Chondrocyte (in vitro differentiated cells): ENCODE measurements around the gene CORO7. TPM values are rescaled to one million over a fixed set of nuclear protein-coding genes. Genes with fewer than 3 reads are reported as not detected.

Experiments
- DNase-seq: peaks from one replicate; pipeline ENCODE4 v3.0.0; 2021; ENCODE audit warnings: mixed read lengths, low spot score
- H3K27ac Mint-ChIP-seq: one replicate; pipeline ENCODE4 v1.8.0; 2021; ENCODE audit warnings: mild to moderate bottlenecking, moderate library complexity, mixed read lengths; ENCODE audit not compliant: unreplicated experiment
- H3K27me3 Mint-ChIP-seq: 2 replicates; pipeline ENCODE4 v1.8.0; 2021; ENCODE audit warnings: low read depth, mixed read lengths
- H3K36me3 Mint-ChIP-seq: 2 replicates; pipeline ENCODE4 v1.8.0; 2021; ENCODE audit warnings: low read depth, mixed read lengths
- H3K4me1 Mint-ChIP-seq: 2 replicates; pipeline ENCODE4 v1.8.0; 2021; ENCODE audit warnings: low read depth, mild to moderate bottlenecking, mixed read lengths
- H3K4me3 Mint-ChIP-seq: one replicate; pipeline ENCODE4 v1.8.0; 2021; ENCODE audit warnings: mild to moderate bottlenecking, moderate library complexity, mixed read lengths; ENCODE audit not compliant: unreplicated experiment
- H3K9me3 Mint-ChIP-seq: 2 replicates; pipeline ENCODE4 v1.8.0; 2021; ENCODE audit warnings: low read depth, mixed read lengths
- total RNA-seq: library from RNA; stranded (reverse); gene quantifications from 3 replicates; pipeline ENCODE4 v1.2.1, GENCODE V29; 2021
- TF ChIP-seq, protein P1 (sequence below): fragments of 200-600 bp; sonication (generic); IDR thresholded peaks from 2 replicates; pipeline ENCODE4 v1.5.0; 2021; ENCODE audit warnings: antibody characterized with exemption, mild to moderate bottlenecking, moderate library complexity

CORO7 gene
- total RNA-seq, 1 donor from 2014 or later: 24.6 TPM

DNA sequence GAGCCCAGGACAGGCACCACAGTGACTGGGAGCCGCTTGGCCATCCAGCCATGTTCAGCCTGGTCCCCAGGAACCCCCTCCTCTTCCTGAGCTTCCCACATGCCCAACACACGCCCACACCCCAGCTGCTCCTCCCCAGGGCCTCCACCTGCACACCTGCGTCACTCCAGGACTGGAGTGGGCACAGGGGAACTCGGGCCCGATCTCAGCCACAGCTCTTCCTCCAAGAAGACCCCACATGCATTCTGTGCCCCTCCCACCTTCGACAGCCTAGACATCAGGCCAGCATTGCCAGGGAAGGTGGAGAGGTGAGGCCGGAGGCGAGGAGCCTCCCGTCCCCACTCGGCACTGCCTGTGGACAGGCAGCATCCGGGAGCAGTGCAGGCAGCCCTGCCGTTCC, 50.8 kb downstream of the CORO7 start:
- H3K4me3 Mint-ChIP-seq: no peak overlapping the region
- H3K36me3 Mint-ChIP-seq: peaks cover 1% of the 10 kb centered on the region
- DNase-seq: no peak
- H3K27me3 Mint-ChIP-seq: no peaks in the 10 kb centered on the region
- peaks cover 11% of the 10 kb centered on the region for H3K4me1 Mint-ChIP-seq
- H3K9me3 Mint-ChIP-seq: no peaks in the 10 kb centered on the region
- no peak overlapping the region for H3K27ac Mint-ChIP-seq
- TF ChIP-seq, protein P1, sequence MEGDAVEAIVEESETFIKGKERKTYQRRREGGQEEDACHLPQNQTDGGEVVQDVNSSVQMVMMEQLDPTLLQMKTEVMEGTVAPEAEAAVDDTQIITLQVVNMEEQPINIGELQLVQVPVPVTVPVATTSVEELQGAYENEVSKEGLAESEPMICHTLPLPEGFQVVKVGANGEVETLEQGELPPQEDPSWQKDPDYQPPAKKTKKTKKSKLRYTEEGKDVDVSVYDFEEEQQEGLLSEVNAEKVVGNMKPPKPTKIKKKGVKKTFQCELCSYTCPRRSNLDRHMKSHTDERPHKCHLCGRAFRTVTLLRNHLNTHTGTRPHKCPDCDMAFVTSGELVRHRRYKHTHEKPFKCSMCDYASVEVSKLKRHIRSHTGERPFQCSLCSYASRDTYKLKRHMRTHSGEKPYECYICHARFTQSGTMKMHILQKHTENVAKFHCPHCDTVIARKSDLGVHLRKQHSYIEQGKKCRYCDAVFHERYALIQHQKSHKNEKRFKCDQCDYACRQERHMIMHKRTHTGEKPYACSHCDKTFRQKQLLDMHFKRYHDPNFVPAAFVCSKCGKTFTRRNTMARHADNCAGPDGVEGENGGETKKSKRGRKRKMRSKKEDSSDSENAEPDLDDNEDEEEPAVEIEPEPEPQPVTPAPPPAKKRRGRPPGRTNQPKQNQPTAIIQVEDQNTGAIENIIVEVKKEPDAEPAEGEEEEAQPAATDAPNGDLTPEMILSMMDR: no peak

DNA sequence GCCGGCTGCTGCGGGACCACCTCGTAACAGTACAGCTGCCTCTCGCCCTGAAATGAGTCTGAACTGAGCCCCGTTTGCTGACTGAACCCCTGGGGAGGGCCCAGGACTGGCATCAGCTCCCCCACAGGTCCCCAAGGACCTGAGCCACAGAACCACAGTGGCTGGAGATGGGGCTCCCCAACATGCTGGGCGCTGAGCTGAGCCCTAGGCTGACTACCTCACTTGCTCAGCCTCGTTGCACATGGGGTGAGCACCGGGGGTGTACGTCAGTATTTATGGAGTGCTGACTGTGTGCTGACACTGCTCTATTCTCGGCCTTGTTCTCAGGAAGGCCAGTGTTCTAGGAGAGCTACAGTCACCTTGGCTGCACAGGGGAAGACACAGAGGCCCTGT, 51.4 kb downstream of the CORO7 start:
- H3K36me3 Mint-ChIP-seq: peaks cover 1% of the 10 kb centered on the region
- peaks cover 7% of the 10 kb centered on the region for H3K4me1 Mint-ChIP-seq
- no peaks in the 10 kb centered on the region for H3K9me3 Mint-ChIP-seq
- no peak overlapping the region for H3K4me3 Mint-ChIP-seq
- no peak overlapping the region for H3K27ac Mint-ChIP-seq
- TF ChIP-seq, protein P1: no peak
- DNase-seq: no peak
- H3K27me3 Mint-ChIP-seq: no peaks in the 10 kb centered on the region

DNA sequence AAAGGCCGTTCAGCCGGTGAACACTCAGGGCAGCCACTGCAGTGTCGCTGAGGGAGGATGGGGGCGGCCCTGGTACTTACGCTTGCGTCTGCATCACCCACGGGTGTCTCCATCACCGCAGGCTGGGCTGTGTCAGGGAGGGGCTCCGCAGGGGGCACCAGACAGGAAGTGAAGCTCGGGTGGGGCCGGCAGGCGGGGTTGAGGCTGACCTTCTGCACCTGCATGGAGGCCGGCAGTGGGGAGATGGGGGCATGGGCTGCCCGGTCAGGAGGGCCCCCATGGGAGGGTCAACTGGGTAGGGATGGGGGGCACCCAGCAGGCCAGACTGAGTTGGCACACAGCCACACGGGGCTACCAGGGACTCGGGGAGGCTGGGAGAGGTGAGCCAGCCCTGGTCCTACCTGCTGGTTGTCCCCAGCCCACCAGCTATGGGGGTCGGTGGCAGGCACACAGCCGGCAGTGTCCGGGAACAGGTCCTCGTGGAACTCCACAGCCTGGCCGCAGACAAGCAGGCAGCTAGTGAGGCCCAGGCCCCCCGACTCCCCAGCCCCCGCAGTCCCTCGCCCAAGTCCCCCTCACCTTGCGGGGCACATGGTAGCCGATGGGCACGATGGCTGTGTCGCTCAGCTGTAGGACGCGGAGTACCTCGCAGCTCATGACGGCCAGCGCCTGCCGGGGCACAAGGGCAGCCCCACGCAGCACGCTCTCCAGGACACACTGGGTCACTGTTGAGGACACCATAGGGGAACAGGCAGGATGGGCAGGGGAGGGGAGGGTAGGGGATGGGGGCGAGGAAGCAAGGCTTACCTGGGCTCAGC, 52.0 kb downstream of the CORO7 start:
- H3K27ac Mint-ChIP-seq: no peak overlapping the region
- no peak for DNase-seq
- no peak overlapping the region for H3K4me3 Mint-ChIP-seq
- H3K9me3 Mint-ChIP-seq: no peaks in the 10 kb centered on the region
- peaks cover 5% of the 10 kb centered on the region for H3K4me1 Mint-ChIP-seq
- H3K36me3 Mint-ChIP-seq: peaks cover 1% of the 10 kb centered on the region
- TF ChIP-seq, protein P1: no peak
- no peaks in the 10 kb centered on the region for H3K27me3 Mint-ChIP-seq

DNA sequence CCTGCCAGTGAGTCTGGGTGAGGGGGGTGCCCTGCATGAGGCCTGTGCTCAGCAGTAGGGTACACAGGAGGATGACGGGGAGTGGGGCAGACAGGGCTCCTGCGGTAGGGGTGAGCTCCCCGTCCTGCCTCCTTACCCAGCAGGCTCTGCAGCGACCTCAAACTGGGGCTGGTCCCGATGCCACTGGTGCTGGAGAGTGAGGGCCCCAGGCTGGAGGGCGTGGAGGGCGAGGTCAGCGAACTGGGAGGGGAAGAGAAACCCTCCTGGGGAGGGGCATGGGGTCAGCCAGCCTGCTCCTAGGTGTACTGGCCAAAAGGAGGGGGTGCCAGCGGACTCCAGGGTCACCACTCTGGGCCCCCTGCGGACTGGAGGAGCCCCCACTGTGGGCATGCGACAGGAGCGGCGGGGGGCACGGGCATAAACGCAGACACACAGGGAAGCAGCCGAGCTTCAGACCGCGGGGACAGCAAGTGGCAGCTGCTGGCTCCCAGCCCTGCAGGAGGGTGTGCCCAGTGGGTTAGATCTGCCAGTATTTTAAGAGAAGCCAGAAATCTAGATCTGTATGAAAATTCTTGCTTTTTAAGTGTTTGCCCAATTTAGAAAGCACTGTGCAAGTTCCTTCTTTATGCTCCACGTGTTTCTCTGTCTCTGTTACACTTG, 53.8 kb downstream of the CORO7 start:
- Mint-ChIP-seq H3K27ac (peak overlapping the region; percentile 12), H3K36me3 (peaks cover 1% of the 10 kb centered on the region), H3K27me3 (no peaks in the 10 kb centered on the region), H3K9me3 (no peaks in the 10 kb centered on the region), H3K4me1 (no peaks in the 10 kb centered on the region), H3K4me3 (no peak overlapping the region)
- DNase-seq: no peak
- TF ChIP-seq, protein P1: no peak

DNA sequence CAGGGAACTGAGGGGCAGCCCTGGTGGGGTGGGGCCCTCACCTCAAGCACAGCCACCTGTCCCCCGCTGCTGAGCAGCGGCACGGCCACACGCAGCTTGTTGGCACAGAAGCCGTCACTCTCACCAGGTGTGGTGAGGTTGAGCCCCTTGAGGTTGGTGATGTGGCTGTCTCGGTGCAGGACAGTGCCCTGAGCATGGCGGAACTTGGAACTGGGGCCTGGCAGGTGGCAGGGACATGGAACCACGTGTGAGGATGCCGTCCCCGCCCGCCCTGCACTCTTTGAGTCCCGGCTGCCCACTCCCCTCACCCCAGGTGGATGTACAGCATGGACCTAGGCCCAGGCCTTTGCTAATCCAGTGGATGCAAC, 54.5 kb downstream of the CORO7 start:
- no peak for DNase-seq
- Mint-ChIP-seq H3K27ac (no peak overlapping the region), H3K27me3 (no peaks in the 10 kb centered on the region), H3K36me3 (peaks cover 1% of the 10 kb centered on the region), H3K9me3 (no peaks in the 10 kb centered on the region), H3K4me3 (no peak overlapping the region), H3K4me1 (no peaks in the 10 kb centered on the region)
- TF ChIP-seq, protein P1: no peak
